Peyer's patch (tissue), 4 donors: ENCODE measurements around the gene FAM89A. TPM values are rescaled to one million over a fixed set of nuclear protein-coding genes. Genes with fewer than 3 reads are reported as not detected.
A peak's percentile ranks its signal among the peaks of the same experiment; 100 is the strongest.

Experiments
- DNase-seq, 3 donors: peaks; one replicate each; pipeline ENCODE4 v3.0.0-alpha.2; 2017 to 2019
- H3K27ac ChIP-seq, 4 donors: fragments of 200-600 bp; sonication (generic); one replicate each; pipeline ENCODE4 v1.5.1; 2016 to 2019
- H3K27me3 ChIP-seq, 2 donors: fragments of 200-600 bp; sonication (generic); one replicate each; pipeline ENCODE4 v1.5.1; 2019
- H3K36me3 ChIP-seq, 3 donors: fragments of 200-600 bp; sonication (generic); one replicate each; pipeline ENCODE4 v1.5.1; 2016 to 2019
- H3K4me1 ChIP-seq, 4 donors: fragments of 200-600 bp; sonication (generic); one replicate each; pipeline ENCODE4 v1.5.1; 2016 to 2019
- H3K4me3 ChIP-seq, 4 donors: fragments of 200-600 bp; sonication (generic); 1 replicate in 3 of 4; 2 replicates in 1 of 4; pipeline ENCODE4 v1.5.1; 2016 to 2019; ENCODE audit warnings: mild to moderate bottlenecking in 1 of 4
- H3K9me3 ChIP-seq, 4 donors: fragments of 200-600 bp; sonication (generic); one replicate each; pipeline ENCODE4 v1.5.1; 2016 to 2019; ENCODE audit warnings: mild to moderate bottlenecking in 1 of 4
- POLR2A ChIP-seq, 2 donors: fragments of 450-650 bp; IDR thresholded peaks; one replicate each; pipeline ENCODE4 v1.5.1; 2017; ENCODE audit warnings: antibody characterized with exemption in 2 of 2, mild to moderate bottlenecking in 2 of 2, moderate library complexity in 2 of 2
- total RNA-seq, 4 donors: library from RNA; depleted of rRNA; stranded (reverse); fragments of >200 nt; gene quantifications; one replicate each; pipeline ENCODE4 v1.1.0, GENCODE V29; 2016
- TF ChIP-seq, protein P1 (sequence below), 6 experiments: fragments of 450-650 bp in 4 of 6; fragments of 200-600 bp in 2 of 6; sonication (generic) in 1 of 6; IDR thresholded peaks; one replicate each; pipeline ENCODE4 v1.5.1; 2017 to 2019; ENCODE audit warnings: antibody characterized with exemption in 6 of 6, mild to moderate bottlenecking in 3 of 6, moderate library complexity in 1 of 6

The FAM89A gene
- 1 to 10 TPM in 2 of 4 donors, under 1 TPM in 1, not detected in 1; 0.94 to 3.0 (median 1.6) TPM for total RNA-seq

DNA sequence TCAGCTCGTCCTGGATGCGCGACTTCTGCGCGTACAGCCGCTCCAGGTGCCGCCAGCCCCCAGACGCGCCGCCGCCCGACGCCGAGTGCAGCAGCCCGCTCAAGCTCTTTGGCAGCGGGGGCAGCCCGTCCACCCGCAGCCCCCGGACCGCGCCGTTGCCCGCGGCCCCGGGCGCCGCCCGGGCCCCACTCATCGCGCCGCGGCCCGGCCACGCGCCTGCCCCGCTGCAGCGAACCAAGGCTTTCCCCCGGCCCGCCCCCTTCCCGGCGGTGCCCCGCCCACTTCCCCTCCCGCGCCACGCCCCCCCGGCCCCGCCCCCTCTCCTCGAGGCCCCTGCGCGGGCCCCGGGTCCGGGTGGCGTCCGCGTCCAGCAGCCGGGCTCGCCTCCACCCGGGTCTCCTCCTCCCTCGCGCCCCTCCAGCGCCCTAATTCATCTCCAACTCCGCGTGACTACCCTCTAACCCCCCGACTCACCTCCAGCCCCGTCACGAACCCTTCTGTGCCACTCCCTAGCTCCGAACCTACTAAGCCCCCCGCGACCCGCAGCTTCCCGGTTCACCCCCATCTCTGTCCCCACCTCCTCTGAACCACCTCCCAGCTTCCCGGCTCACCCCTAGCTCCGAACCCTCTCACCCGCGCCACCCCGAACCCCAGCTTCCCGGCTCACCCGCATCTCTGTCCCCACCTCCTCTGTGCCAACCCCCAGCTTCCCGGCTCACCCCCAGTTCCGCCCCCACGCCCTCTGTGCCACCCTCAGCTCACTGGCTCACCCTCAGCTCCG, at the start of gene FAM89A:
FAM89A (minus strand) TSS at position 236 of the 781 bp plus-strand sequence; CDS start at position 193, 43 bp downstream.
- DNase-seq: peak; percentile 73 to 86 (median 76)
- peaks cover 0 to 4% (median 0%) of the 10 kb centered on the region in 4 donors for H3K9me3 ChIP-seq
- TF ChIP-seq POLR2A (IDR thresholded peaks at IDR 0.05): no peak
- TF ChIP-seq, protein P1, sequence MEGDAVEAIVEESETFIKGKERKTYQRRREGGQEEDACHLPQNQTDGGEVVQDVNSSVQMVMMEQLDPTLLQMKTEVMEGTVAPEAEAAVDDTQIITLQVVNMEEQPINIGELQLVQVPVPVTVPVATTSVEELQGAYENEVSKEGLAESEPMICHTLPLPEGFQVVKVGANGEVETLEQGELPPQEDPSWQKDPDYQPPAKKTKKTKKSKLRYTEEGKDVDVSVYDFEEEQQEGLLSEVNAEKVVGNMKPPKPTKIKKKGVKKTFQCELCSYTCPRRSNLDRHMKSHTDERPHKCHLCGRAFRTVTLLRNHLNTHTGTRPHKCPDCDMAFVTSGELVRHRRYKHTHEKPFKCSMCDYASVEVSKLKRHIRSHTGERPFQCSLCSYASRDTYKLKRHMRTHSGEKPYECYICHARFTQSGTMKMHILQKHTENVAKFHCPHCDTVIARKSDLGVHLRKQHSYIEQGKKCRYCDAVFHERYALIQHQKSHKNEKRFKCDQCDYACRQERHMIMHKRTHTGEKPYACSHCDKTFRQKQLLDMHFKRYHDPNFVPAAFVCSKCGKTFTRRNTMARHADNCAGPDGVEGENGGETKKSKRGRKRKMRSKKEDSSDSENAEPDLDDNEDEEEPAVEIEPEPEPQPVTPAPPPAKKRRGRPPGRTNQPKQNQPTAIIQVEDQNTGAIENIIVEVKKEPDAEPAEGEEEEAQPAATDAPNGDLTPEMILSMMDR (IDR thresholded peaks at IDR 0.05): no peak
- H3K4me3 ChIP-seq: peak within 1 kb of the TSS; percentile 71 to 96 (median 80)
- peak within 1 kb of the TSS in 3 of 4 donors; percentile 25 to 73 (median 30) for H3K27ac ChIP-seq
- peaks cover 0 to 17% (median 0%) of the 10 kb centered on the region in 4 donors for H3K4me1 ChIP-seq
- H3K36me3 ChIP-seq: no peaks in the 10 kb centered on the region
- H3K27me3 ChIP-seq: no peaks in the 10 kb centered on the region

DNA sequence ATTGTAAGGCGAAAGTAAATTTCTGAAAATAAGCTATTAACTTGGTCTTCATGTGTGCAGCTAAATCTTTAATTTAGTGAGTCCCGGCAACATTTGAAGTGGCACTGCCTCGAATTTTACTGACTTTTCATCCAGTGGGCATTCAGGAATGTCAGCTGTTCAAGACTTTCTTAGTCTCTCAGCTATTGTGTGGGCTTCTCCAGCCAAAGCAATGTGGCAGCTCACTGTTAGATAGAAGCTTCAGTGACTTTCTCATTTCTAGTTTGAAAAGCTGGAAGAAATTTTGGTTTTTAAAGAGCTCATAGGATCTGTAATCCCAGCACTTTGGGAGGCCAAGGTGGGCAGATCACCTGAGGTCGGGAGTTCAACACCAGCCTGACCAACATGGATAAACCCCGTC, 44.3 kb upstream of the FAM89A start:
- no peaks in the 10 kb centered on the region for H3K27me3 ChIP-seq
- H3K4me1 ChIP-seq: no peaks in the 10 kb centered on the region
- H3K4me3 ChIP-seq: no peak overlapping the region
- H3K9me3 ChIP-seq: no peaks in the 10 kb centered on the region
- no peak overlapping the region for H3K27ac ChIP-seq
- DNase-seq: no peak
- H3K36me3 ChIP-seq: no peaks in the 10 kb centered on the region
- TF ChIP-seq, protein P1 (IDR thresholded peaks at IDR 0.05): no peak
- no peak for TF ChIP-seq POLR2A (IDR thresholded peaks at IDR 0.05)

DNA sequence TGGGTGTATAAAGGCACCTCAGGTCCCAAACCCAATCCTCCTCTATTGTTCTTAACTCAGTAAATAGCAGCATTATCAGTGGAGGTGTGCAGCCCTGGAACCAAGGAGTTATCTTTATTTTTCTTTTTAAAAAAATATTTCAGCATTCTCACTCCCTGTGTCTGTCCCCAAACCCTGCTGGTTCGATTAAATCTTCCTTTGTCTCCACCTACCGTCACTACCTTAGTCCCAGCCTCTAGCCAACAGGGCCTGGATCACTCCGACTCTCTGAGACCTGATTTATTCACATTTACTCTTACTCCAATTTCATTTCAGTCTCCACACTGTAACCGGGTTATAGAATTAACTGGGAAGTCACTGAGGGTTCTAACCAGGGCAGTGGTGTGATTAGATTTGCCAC, 39.1 kb upstream of the FAM89A start:
- Histone ChIP-seq H3K9me3 (no peaks in the 10 kb centered on the region), H3K4me3 (no peak overlapping the region), H3K36me3 (no peaks in the 10 kb centered on the region), H3K27me3 (no peaks in the 10 kb centered on the region), H3K27ac (no peak overlapping the region), H3K4me1 (no peaks in the 10 kb centered on the region)
- no peak for DNase-seq
- TF ChIP-seq, protein P1 (IDR thresholded peaks at IDR 0.05): no peak
- TF ChIP-seq POLR2A (IDR thresholded peaks at IDR 0.05): no peak

DNA sequence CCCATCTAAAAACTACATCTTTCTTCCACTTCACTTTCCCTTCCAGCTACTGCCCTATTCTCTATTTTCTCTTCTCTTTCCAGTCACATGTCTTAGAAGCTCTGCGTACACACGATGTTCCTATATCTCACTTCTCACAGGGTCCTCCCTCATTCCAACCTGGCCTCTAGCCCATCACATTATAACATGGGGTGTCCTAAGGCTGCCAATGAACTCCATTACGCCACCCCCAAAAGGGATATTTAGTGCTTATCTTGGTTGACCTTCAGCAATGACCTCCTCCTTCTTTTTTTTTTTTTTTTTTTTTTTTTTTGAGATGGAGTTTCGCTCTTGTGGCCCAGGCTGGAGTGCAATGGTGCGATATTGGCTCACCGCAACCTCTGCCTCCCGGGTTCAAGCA, 38.2 kb upstream of the FAM89A start:
- Histone ChIP-seq H3K27me3 (no peaks in the 10 kb centered on the region), H3K9me3 (no peaks in the 10 kb centered on the region), H3K4me3 (no peak overlapping the region), H3K4me1 (no peaks in the 10 kb centered on the region), H3K27ac (no peak overlapping the region), H3K36me3 (no peaks in the 10 kb centered on the region)
- no peak for DNase-seq
- TF ChIP-seq, protein P1 (IDR thresholded peaks at IDR 0.05): no peak
- TF ChIP-seq POLR2A (IDR thresholded peaks at IDR 0.05): no peak

DNA sequence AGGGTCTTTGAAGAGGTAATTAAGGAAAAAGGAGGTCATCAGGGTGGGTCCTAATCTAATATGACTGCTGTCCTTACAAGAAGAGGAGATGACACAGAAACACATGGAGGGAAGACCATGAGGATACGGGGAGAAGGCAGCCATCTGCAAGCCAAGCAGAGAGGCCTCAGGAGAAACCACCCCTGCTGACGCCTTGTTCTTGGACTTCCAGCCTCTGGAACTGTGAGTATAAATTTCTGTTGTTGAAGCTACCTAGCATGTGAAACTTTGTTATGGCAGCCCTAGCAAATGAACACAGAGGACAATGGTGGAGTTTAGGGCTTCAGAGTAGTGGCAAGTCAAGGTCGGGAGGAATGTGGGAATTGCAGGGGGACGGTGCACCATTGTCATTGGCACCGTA, 36.7 kb upstream of the FAM89A start:
- TF ChIP-seq POLR2A (IDR thresholded peaks at IDR 0.05): no peak
- TF ChIP-seq, protein P1 (IDR thresholded peaks at IDR 0.05): no peak
- no peaks in the 10 kb centered on the region for H3K27me3 ChIP-seq
- DNase-seq: no peak
- no peaks in the 10 kb centered on the region for H3K4me1 ChIP-seq
- no peak overlapping the region for H3K4me3 ChIP-seq
- no peaks in the 10 kb centered on the region for H3K36me3 ChIP-seq
- no peak overlapping the region for H3K27ac ChIP-seq
- no peaks in the 10 kb centered on the region for H3K9me3 ChIP-seq
